ENCODE measurements around the gene C9orf78. TPM values are rescaled to one million over a fixed set of nuclear protein-coding genes. Genes with fewer than 3 reads are reported as not detected.

The C9orf78 gene
- total RNA-seq, 3 donors from 2014 or later: 56.7 to 189 (median 57.8) TPM

DNA sequence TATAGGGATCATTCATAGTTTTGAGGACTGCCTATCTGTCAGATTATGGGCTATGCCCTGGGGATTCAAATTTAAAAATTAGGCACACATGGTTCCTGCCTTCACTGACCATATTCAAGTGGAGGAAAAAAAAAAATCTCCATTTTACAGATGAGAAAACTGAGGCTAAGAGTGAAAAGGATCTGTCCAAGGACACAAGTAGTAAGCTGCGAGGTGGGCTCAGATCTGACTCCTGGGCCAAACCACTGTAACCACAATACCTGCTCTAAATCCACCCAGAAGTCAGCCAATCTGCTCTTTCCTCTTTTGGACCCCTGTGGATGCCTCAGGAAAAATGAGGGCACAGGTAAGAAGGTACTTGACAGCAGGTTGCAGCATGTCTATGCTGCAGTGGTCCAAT, 8.3 kb downstream of the C9orf78 start:
- Histone ChIP-seq H3K27me3 (no peaks in the 10 kb centered on the region), H3K4me1 (no peaks in the 10 kb centered on the region), H3K9me3 (no peaks in the 10 kb centered on the region), H3K4me3 (no peak overlapping the region), H3K27ac (no peak overlapping the region), H3K36me3 (peaks cover 8% of the 10 kb centered on the region)
- intact Hi-C loops (cut with DNase I; ENCODE audit: low total_unique reads): no loop called here
- DNase-seq (ENCODE audit: low spot score in 2 of 2): no peak
- TF ChIP-seq POLR2A (IDR thresholded peaks at IDR 0.05) (no peak), POLR2AphosphoS5 (IDR thresholded peaks at IDR 0.05) (no peak)
- TF ChIP-seq, protein P1, sequence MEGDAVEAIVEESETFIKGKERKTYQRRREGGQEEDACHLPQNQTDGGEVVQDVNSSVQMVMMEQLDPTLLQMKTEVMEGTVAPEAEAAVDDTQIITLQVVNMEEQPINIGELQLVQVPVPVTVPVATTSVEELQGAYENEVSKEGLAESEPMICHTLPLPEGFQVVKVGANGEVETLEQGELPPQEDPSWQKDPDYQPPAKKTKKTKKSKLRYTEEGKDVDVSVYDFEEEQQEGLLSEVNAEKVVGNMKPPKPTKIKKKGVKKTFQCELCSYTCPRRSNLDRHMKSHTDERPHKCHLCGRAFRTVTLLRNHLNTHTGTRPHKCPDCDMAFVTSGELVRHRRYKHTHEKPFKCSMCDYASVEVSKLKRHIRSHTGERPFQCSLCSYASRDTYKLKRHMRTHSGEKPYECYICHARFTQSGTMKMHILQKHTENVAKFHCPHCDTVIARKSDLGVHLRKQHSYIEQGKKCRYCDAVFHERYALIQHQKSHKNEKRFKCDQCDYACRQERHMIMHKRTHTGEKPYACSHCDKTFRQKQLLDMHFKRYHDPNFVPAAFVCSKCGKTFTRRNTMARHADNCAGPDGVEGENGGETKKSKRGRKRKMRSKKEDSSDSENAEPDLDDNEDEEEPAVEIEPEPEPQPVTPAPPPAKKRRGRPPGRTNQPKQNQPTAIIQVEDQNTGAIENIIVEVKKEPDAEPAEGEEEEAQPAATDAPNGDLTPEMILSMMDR (IDR thresholded peaks at IDR 0.05): no peak

GRCh38 chr9:129826344-129826743, 8.7 kb downstream of the C9orf78 start:
- TF ChIP-seq, protein P1 (IDR thresholded peaks at IDR 0.05): no peak
- no peak for TF ChIP-seq POLR2AphosphoS5 (IDR thresholded peaks at IDR 0.05)
- no peak for TF ChIP-seq POLR2A (IDR thresholded peaks at IDR 0.05)
- H3K9me3 ChIP-seq: no peaks in the 10 kb centered on the region
- no peaks in the 10 kb centered on the region for H3K27me3 ChIP-seq
- H3K4me1 ChIP-seq: no peaks in the 10 kb centered on the region
- H3K36me3 ChIP-seq: peaks cover 8% of the 10 kb centered on the region
- no peak for DNase-seq (ENCODE audit: low spot score in 2 of 2)
- no peak overlapping the region for H3K27ac ChIP-seq
- intact Hi-C loops (cut with DNase I; ENCODE audit: low total_unique reads): no loop called here
- no peak overlapping the region for H3K4me3 ChIP-seq

DNA sequence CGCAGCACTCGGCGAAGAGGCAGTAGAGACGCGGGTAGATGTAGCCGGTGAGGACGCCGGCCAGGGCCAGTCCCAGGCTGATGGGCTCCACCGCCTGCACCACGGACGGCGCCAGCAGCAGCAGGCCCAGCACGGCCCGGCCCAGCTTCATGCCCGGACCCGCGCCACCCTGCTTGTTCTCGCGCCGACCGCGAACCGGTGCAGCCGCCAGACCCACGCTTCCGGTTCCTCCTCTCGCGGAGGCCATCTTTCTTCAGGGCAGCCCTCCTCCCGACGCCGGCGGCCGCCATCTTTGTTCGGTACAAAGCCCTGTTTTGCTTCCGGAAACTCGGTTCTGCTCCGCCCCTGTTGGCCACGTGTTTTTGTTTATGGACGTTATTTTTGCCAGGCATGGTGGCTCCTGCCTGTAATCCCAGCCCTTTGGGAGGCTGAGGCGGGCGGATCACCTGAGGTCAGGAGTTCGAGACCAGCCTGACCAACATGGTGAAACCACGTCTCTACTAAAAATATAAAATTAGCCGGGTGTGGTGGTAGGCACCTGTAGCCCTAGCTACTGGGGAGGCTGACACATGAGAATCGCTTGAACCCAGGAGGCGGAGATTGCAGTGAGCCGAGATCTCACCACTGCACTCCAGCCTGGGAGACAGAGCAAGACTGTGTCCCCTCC, 11.0 kb downstream of the C9orf78 start, which contains the start of gene TOR1A:
Gene TOR1A (minus strand): TSS at position 202 of the 667 bp plus-strand sequence. CDS start 51 bp downstream, at position 151.
- intact Hi-C loops (cut with DNase I; ENCODE audit: low total_unique reads): no loop called here
- peak; percentile 91 to 96 for DNase-seq (ENCODE audit: low spot score in 2 of 2)
- TF ChIP-seq POLR2A (IDR thresholded peaks at IDR 0.05) (peak; percentile 24), POLR2AphosphoS5 (IDR thresholded peaks at IDR 0.05) (peak; percentile 75 to 88 (median 80))
- TF ChIP-seq, protein P1 (IDR thresholded peaks at IDR 0.05): no peak
- Histone ChIP-seq H3K27me3 (no peaks in the 10 kb centered on the region), H3K4me1 (no peaks in the 10 kb centered on the region), H3K9me3 (no peaks in the 10 kb centered on the region), H3K27ac (peak within 1 kb of the TSS; percentile 66 to 87), H3K36me3 (peaks cover 6% of the 10 kb centered on the region), H3K4me3 (peak within 1 kb of the TSS; percentile 66 to 97 (median 93))

- TF ChIP-seq POLR2AphosphoS5 (IDR thresholded peaks at IDR 0.05) (no peak), POLR2A (IDR thresholded peaks at IDR 0.05) (no peak)
- TF ChIP-seq, protein P1 (IDR thresholded peaks at IDR 0.05): no peak
- H3K36me3 ChIP-seq: peaks cover under 1% of the 10 kb centered on the region
- peak overlapping the region; percentile 66 to 97 (median 93) for H3K4me3 ChIP-seq
- no peaks in the 10 kb centered on the region for H3K9me3 ChIP-seq
- no peak for DNase-seq (ENCODE audit: low spot score in 2 of 2)
- no peaks in the 10 kb centered on the region for H3K27me3 ChIP-seq
- peak overlapping the region; percentile 66 to 87 for H3K27ac ChIP-seq
- no peaks in the 10 kb centered on the region for H3K4me1 ChIP-seq
- intact Hi-C loops (cut with DNase I; ENCODE audit: low total_unique reads): no loop called here
These were observed 11.5 kb downstream of the C9orf78 start for GRCh38 chr9:129823542-129823934.

GRCh38 chr9:129822898-129823541, 12.1 kb downstream of the C9orf78 start:
- intact Hi-C loops (cut with DNase I; ENCODE audit: low total_unique reads): no loop called here
- no peak for DNase-seq (ENCODE audit: low spot score in 2 of 2)
- H3K4me3 ChIP-seq: peak overlapping the region; percentile 66 to 97 (median 93)
- no peaks in the 10 kb centered on the region for H3K36me3 ChIP-seq
- no peaks in the 10 kb centered on the region for H3K9me3 ChIP-seq
- no peaks in the 10 kb centered on the region for H3K4me1 ChIP-seq
- peak overlapping the region; percentile 66 to 87 for H3K27ac ChIP-seq
- TF ChIP-seq POLR2AphosphoS5 (IDR thresholded peaks at IDR 0.05) (no peak), POLR2A (IDR thresholded peaks at IDR 0.05) (no peak)
- TF ChIP-seq, protein P1 (IDR thresholded peaks at IDR 0.05): no peak
- no peaks in the 10 kb centered on the region for H3K27me3 ChIP-seq

All from breast epithelium (tissue), 4 donors.